ENCODE data around the gene GOSR2. TPM values are rescaled to one million over a fixed set of nuclear protein-coding genes. Genes with fewer than 3 reads are reported as not detected.

Gene GOSR2
- total and polyA plus RNA-seq, 2 of the 13 experiments (the other 11 are each of a cell fraction or from before 2014, with no cell fraction given) = 61.5 to 63.9 TPM

DNA sequence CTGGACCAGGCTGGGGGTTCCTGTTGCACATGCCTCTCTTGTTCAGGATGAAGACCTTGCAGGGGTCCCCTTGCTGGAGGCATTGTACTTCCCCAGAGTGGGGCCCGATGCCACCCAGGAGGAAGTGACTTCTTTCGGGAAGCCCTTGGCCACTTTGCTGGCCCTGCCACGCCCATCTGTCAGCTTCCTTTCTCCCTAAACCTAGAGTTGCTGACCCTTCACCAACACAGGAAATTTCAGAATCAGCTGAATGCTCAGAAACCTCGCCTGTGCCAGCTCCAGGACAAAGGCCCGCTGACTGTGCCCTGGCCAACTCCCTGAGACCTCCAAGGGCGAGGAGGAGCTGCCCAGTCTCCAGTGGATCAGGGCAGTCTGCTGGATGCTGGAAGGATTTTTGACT is 44.9 kb upstream of the GOSR2 start (continued):
- TF ChIP-seq, protein P1, sequence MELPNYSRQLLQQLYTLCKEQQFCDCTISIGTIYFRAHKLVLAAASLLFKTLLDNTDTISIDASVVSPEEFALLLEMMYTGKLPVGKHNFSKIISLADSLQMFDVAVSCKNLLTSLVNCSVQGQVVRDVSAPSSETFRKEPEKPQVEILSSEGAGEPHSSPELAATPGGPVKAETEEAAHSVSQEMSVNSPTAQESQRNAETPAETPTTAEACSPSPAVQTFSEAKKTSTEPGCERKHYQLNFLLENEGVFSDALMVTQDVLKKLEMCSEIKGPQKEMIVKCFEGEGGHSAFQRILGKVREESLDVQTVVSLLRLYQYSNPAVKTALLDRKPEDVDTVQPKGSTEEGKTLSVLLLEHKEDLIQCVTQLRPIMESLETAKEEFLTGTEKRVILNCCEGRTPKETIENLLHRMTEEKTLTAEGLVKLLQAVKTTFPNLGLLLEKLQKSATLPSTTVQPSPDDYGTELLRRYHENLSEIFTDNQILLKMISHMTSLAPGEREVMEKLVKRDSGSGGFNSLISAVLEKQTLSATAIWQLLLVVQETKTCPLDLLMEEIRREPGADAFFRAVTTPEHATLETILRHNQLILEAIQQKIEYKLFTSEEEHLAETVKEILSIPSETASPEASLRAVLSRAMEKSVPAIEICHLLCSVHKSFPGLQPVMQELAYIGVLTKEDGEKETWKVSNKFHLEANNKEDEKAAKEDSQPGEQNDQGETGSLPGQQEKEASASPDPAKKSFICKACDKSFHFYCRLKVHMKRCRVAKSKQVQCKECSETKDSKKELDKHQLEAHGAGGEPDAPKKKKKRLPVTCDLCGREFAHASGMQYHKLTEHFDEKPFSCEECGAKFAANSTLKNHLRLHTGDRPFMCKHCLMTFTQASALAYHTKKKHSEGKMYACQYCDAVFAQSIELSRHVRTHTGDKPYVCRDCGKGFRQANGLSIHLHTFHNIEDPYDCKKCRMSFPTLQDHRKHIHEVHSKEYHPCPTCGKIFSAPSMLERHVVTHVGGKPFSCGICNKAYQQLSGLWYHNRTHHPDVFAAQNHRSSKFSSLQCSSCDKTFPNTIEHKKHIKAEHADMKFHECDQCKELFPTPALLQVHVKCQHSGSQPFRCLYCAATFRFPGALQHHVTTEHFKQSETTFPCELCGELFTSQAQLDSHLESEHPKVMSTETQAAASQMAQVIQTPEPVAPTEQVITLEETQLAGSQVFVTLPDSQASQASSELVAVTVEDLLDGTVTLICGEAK (IDR thresholded peaks at IDR 0.05) = no peak
- TF ChIP-seq, protein P1 (CRISPR knock-in tag; IDR thresholded peaks at IDR 0.05) = no peak
- TF ChIP-seq ELF3 (CRISPR knock-in tag; IDR thresholded peaks at IDR 0.05) (no peak), ZBTB34 (CRISPR knock-in tag; IDR thresholded peaks at IDR 0.05) (no peak), TRAFD1 (CRISPR knock-in tag; IDR thresholded peaks at IDR 0.05; ENCODE audit: borderline replicate concordance) (no peak)

Data from HepG2 (cell line).